H1 (cell line): Measurements from ENCODE around the gene MVK. TPM values are rescaled to one million over a fixed set of nuclear protein-coding genes. Genes with fewer than 3 reads are reported as not detected.

Experiments used
- CTCF ChIA-PET: fragments of 300-600 bp; sonication (Branson Sonifier 250); formaldehyde crosslinking; loops from one replicate; lab custom pipeline; 2021; ENCODE audit not compliant: partially characterized antibody; lab: Charles Lee
- POLR2A ChIA-PET: fragments of 300-600 bp; sonication (Branson Sonifier 250); formaldehyde crosslinking; loops from one replicate; lab custom pipeline; 2021; ENCODE audit warnings: inconsistent platforms; ENCODE audit not compliant: partially characterized antibody; lab: Charles Lee
- DNase-seq, 2 experiments: peaks; one replicate each; pipeline versions ENCODE4 v3.0.0 to v3.0.0-alpha.2; 2010 to 2022; ENCODE audit warnings: low spot score in 2 of 2, low read depth in 1 of 2, mixed read lengths in 1 of 2
- FAIRE-seq: peaks from 2 replicates; lab custom pipeline; 2011; peaks lifted over from hg19 to GRCh38; lab: Jason Lieb, UNC
- H2AFZ ChIP-seq: 2 replicates; pipeline ENCODE4 v1.8.1; 2012; ENCODE audit warnings: low read length, inconsistent platforms
- H2AK5ac ChIP-seq: 2 replicates; pipeline ENCODE4 v1.6.1; 2013; ENCODE audit warnings: low read depth, low read length
- H2BK120ac ChIP-seq: replicated peaks from 2 replicates; pipeline ENCODE3; 2013; ENCODE audit warnings: low read depth, low read length, inconsistent platforms
- H2BK12ac ChIP-seq: 2 replicates; pipeline ENCODE4 v1.6.1; 2013; ENCODE audit warnings: low read depth, low read length
- H2BK15ac ChIP-seq: 2 replicates; pipeline ENCODE4 v1.6.1; 2013; ENCODE audit warnings: low read length
- H2BK20ac ChIP-seq: 2 replicates; pipeline ENCODE4 v1.6.1; 2013; ENCODE audit warnings: low read length
- H2BK5ac ChIP-seq: 2 replicates; pipeline ENCODE4 v1.6.1; 2013; ENCODE audit warnings: low read depth, low read length
- H3K14ac ChIP-seq: 2 replicates; pipeline ENCODE4 v1.6.1; 2013; ENCODE audit warnings: inconsistent platforms; ENCODE audit not compliant: insufficient read length
- H3K18ac ChIP-seq: 2 replicates; pipeline ENCODE4 v1.6.1; 2013; ENCODE audit warnings: low read length; ENCODE audit errors: extremely low read depth
- H3K23ac ChIP-seq: 2 replicates; pipeline ENCODE4 v1.6.1; 2013; ENCODE audit warnings: inconsistent platforms; ENCODE audit not compliant: insufficient read length
- H3K23me2 ChIP-seq: 2 replicates; pipeline ENCODE4 v1.6.1; 2013; ENCODE audit warnings: low read depth, low read length
- H3K27ac ChIP-seq: 2 replicates; pipeline ENCODE4 v1.6.1; 2011; ENCODE audit warnings: low read depth, low read length, inconsistent platforms
- H3K27me3 ChIP-seq, 4 experiments: replicated peaks in 1 of 4; 1 replicate in 1 of 4; 2 replicates in 3 of 4; pipeline versions ENCODE4 v1.6.1 to v1.8.1; 2011 to 2013; ENCODE audit warnings: low read length in 3 of 4, mild to moderate bottlenecking in 3 of 4, inconsistent platforms in 2 of 4, mixed read lengths in 2 of 4, moderate library complexity in 1 of 4; ENCODE audit not compliant: control insufficient read depth in 3 of 4, insufficient read depth in 3 of 4; ENCODE audit errors: extremely low read depth in 1 of 4
- H3K36me3 ChIP-seq, 4 experiments: 2 replicates each; pipeline versions ENCODE4 v1.6.1 to v1.8.1; 2011 to 2013; ENCODE audit warnings: mild to moderate bottlenecking in 4 of 4, low read length in 3 of 4, moderate library complexity in 2 of 4, control low read depth in 1 of 4, inconsistent platforms in 1 of 4; ENCODE audit not compliant: insufficient read depth in 4 of 4, control insufficient read depth in 2 of 4
- H3K4ac ChIP-seq: replicated peaks from 2 replicates; pipeline ENCODE3; 2013; ENCODE audit warnings: low read length, low read depth, mixed read lengths, inconsistent platforms; ENCODE audit not compliant: insufficient read length
- H3K4me1 ChIP-seq, 4 experiments: replicated peaks in 1 of 4; 1 replicate in 1 of 4; 2 replicates in 3 of 4; pipeline versions ENCODE4 v1.6.1 to v1.8.1; 2011 to 2013; ENCODE audit warnings: low read length in 3 of 4, inconsistent platforms in 2 of 4, mixed read lengths in 1 of 4; ENCODE audit not compliant: insufficient read depth in 4 of 4, control insufficient read depth in 3 of 4
- H3K4me2 ChIP-seq, 2 experiments: 2 replicates each; pipeline versions ENCODE4 v1.6.1 to v1.8.1; 2011 to 2013; ENCODE audit warnings: low read depth in 2 of 2, low read length in 2 of 2, control low read depth in 1 of 2, inconsistent platforms in 1 of 2, mild to moderate bottlenecking in 1 of 2; ENCODE audit not compliant: insufficient read depth in 1 of 2
- H3K4me3 ChIP-seq, 4 experiments: fragments of 200-600, 300-600 bp in 1 of 4; sonication (generic), shearing (Covaris generic), sonication (Bioruptor Twin) in 1 of 4; 2 replicates each; pipeline versions ENCODE4 v1.5.1 to v1.8.1; 2011 to 2016; ENCODE audit warnings: low read length in 4 of 4, low read depth in 3 of 4, control low read depth in 2 of 4, inconsistent platforms in 2 of 4, mild to moderate bottlenecking in 2 of 4, mixed read lengths in 1 of 4, moderate library complexity in 1 of 4; ENCODE audit not compliant: insufficient read depth in 2 of 4; ENCODE audit errors: extremely low read depth in 1 of 4
- H3K56ac ChIP-seq: replicated peaks from 2 replicates; pipeline ENCODE3; 2013; ENCODE audit warnings: low read depth, mild to moderate bottlenecking, mixed read lengths, low read length, inconsistent platforms; ENCODE audit not compliant: insufficient read length
- H3K79me1 ChIP-seq: 2 replicates; pipeline ENCODE4 v1.6.1; 2013; ENCODE audit warnings: low read depth, low read length, control low read depth
- H3K79me2 ChIP-seq, 2 experiments: 2 replicates each; pipeline versions ENCODE4 v1.6.1 to v1.8.1; 2012 to 2013; ENCODE audit warnings: low read length in 2 of 2, mild to moderate bottlenecking in 2 of 2, inconsistent platforms in 1 of 2; ENCODE audit not compliant: insufficient read depth in 2 of 2, control insufficient read depth in 1 of 2
- H3K9ac ChIP-seq, 4 experiments: replicated peaks in 1 of 4; 1 replicate in 1 of 4; 2 replicates in 3 of 4; pipeline versions ENCODE4 v1.6.1 to v1.8.1; 2011 to 2013; ENCODE audit warnings: low read depth in 3 of 4, low read length in 3 of 4, control low read depth in 2 of 4, mild to moderate bottlenecking in 2 of 4, moderate library complexity in 2 of 4, inconsistent platforms in 1 of 4; ENCODE audit errors: extremely low read depth in 1 of 4
- H3K9me3 ChIP-seq, 2 experiments: 2 replicates each; pipeline versions ENCODE4 v1.6.1 to v1.8.1; 2012 to 2013; ENCODE audit warnings: mild to moderate bottlenecking in 2 of 2, moderate library complexity in 2 of 2, control low read depth in 1 of 2, inconsistent platforms in 1 of 2, low read depth in 1 of 2, low read length in 1 of 2, mixed read lengths in 1 of 2; ENCODE audit not compliant: insufficient read depth in 2 of 2
- H4K20me1 ChIP-seq, 2 experiments: replicated peaks in 1 of 2; 2 replicates each; pipeline versions ENCODE3 to v1.8.1; 2011 to 2013; ENCODE audit warnings: inconsistent platforms in 2 of 2, low read length in 2 of 2, mild to moderate bottlenecking in 1 of 2; ENCODE audit not compliant: insufficient read depth in 2 of 2, control insufficient read depth in 1 of 2
- H4K5ac ChIP-seq: 2 replicates; pipeline ENCODE4 v1.6.1; 2013; ENCODE audit warnings: low read length, low read depth, mixed read lengths, inconsistent platforms; ENCODE audit not compliant: insufficient read length
- H4K8ac ChIP-seq: 2 replicates; pipeline ENCODE4 v1.8.0; 2013; ENCODE audit warnings: mild to moderate bottlenecking, moderate library complexity, low read length, inconsistent platforms; ENCODE audit not compliant: insufficient read depth; ENCODE audit errors: extremely low read depth
- H4K91ac ChIP-seq: replicated peaks from 2 replicates; pipeline ENCODE3; 2013; ENCODE audit warnings: low read length, mixed read lengths, inconsistent platforms; ENCODE audit not compliant: insufficient read length
- HDAC2 ChIP-seq, 2 experiments: fragments of 300-600 bp in 1 of 2; sonication (generic) in 1 of 2; IDR thresholded peaks; 2 replicates each; pipeline ENCODE4 v1.6.1; 2011 to 2012; ENCODE audit warnings: low read depth in 2 of 2, low read length in 2 of 2, mild to moderate bottlenecking in 2 of 2, moderate library complexity in 2 of 2, borderline replicate concordance in 1 of 2, inconsistent platforms in 1 of 2
- HDAC6 ChIP-seq: IDR thresholded peaks from one replicate; pipeline ENCODE4 v1.7.1; 2012; ENCODE audit warnings: low read depth, mild to moderate bottlenecking, inconsistent platforms, low read length, moderate library complexity
- JUND ChIP-seq: IDR thresholded peaks from 2 replicates; pipeline ENCODE4 v1.6.1; 2011; ENCODE audit warnings: mild to moderate bottlenecking, improper control_type of control experiment, low read length
- KDM5A ChIP-seq: fragments of 200-600 bp; IDR thresholded peaks from 2 replicates; pipeline ENCODE4 v1.7.1; 2012; ENCODE audit warnings: mild to moderate bottlenecking, low read length, inconsistent platforms, mixed read lengths
- SIN3A ChIP-seq, 2 experiments: IDR thresholded peaks in 1 of 2; conservative IDR thresholded peaks in 1 of 2; 2 replicates each; pipeline ENCODE4 v1.6.1; 2011 to 2012; ENCODE audit warnings: low read length in 2 of 2, improper control_type of control experiment in 1 of 2, low read depth in 1 of 2, mild to moderate bottlenecking in 1 of 2
- WGBS, 2 experiments: shearing (Covaris generic) in 1 of 2; methylation state at CpG; one replicate each; pipeline versions ENCODE4 v1.1.6 to v1.1.7; 2013 to 2015; ENCODE audit warnings: low lambda C conversion rate in 2 of 2, mixed read lengths in 2 of 2, inconsistent platforms in 1 of 2, low coverage in 1 of 2, missing lambda C conversion rate in 1 of 2; ENCODE audit not compliant: insufficient replicate concordance in 2 of 2, insufficient coverage in 1 of 2, insufficient read length in 1 of 2; ENCODE audit errors: extremely low coverage in 1 of 2, missing lambda C conversion rate in 1 of 2; 5-methylcytosine and 5-hydroxymethylcytosine counted together
- polyA plus RNA-seq, 7 experiments: library from polyadenylated mRNA; depleted of rRNA in 3 of 7; stranded (reverse) in 5 of 7; unstranded in 2 of 7; fragments of >200 nt in 5 of 7; fragments of 200-250 nt in 2 of 7; gene quantifications; 1 replicate in 5 of 7; 2 replicates in 1 of 7; 4 replicates in 1 of 7; pipeline versions ENCODE4 v1.2.1 to v1.2.3, GENCODE V29; 2011 to 2013; ENCODE audit warnings: missing spikeins in 2 of 7, mixed read lengths in 2 of 7
- total RNA-seq: library from RNA; stranded (reverse); fragmentation: NEBNext Ultra II Directional; extraction: Animal tissue kit (Norgen Biotek cat#: 25700); gene quantifications from 2 replicates; pipeline ENCODE4 v1.2.1, GENCODE V29; 2021
- TF ChIP-seq, protein P1 (sequence below), 3 experiments: IDR thresholded peaks; 1 replicate in 2 of 3; 2 replicates in 1 of 3; pipeline versions ENCODE4 v1.5.1 to v1.6.1; 2011; ENCODE audit warnings: low read length in 3 of 3, mild to moderate bottlenecking in 3 of 3, inconsistent platforms in 2 of 3, low read depth in 1 of 3, moderate library complexity in 1 of 3; ENCODE audit not compliant: insufficient read depth in 1 of 3; ENCODE audit errors: control extremely low read depth in 1 of 3
- TF ChIP-seq, protein P2 (sequence below): IDR thresholded peaks from 2 replicates; pipeline ENCODE4 v1.6.1; 2011; ENCODE audit warnings: low read length, improper control_type of control experiment
- TF ChIP-seq, protein P3 (sequence below): IDR thresholded peaks from 2 replicates; pipeline ENCODE4 v1.6.1; 2012; ENCODE audit warnings: low read length, inconsistent platforms

MVK gene
- total and polyA plus RNA-seq, 2 of the 8 experiments (the other 6 are each of a cell fraction or from before 2014, with no cell fraction given): 15.7 to 20.9 TPM

DNA sequence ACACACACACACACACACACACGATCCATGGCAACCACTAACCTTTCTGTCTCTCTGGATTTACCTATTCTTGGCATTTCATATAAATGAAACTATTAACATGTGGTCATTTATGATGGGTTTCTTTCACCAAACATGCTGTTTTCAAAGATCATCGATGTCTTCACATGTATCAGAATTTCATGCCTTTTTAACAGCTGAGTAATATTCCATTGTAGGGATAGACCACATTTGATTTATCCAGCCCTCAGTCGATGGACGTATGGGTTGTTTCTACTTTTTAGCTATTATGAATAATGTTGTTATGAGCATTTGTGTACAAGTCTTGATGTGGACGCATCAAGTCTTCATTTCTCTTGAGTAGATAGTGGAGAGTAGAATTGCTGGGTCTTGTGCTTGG lies 56.5 kb downstream of the MVK start:
- ChIA-PET CTCF (interaction anchor here (1.8 kb wide), 1 partner anchor 33 kb away, joined by 7 read pairs; no protein-coding TSS in a partner anchor), POLR2A (no interaction called here)
- Histone ChIP-seq H4K8ac (no peak overlapping the region), H2AFZ (no peak overlapping the region), H2BK120ac (no peak overlapping the region), H2AK5ac (no peak overlapping the region), H3K18ac (no peak overlapping the region), H2BK15ac (no peak overlapping the region), H2BK5ac (no peak overlapping the region), H3K9ac (no peak overlapping the region), H3K27me3 (no peaks in the 10 kb centered on the region; a peak in 1 of 7 replicates), H3K14ac (no peak overlapping the region), H3K79me1 (no peaks in the 10 kb centered on the region), H3K79me2 (no peaks in the 10 kb centered on the region), H3K23me2 (peaks cover 12% of the 10 kb centered on the region; the same call in 1 of the 2 replicates), H4K91ac (no peak overlapping the region), H4K5ac (no peak overlapping the region), H4K20me1 (peaks cover 0 to 3% of the 10 kb centered on the region in 2 experiments), H3K27ac (no peak overlapping the region), H3K4me1 (no peaks in the 10 kb centered on the region), H3K4me2 (no peak overlapping the region), H2BK20ac (no peak overlapping the region), H3K56ac (no peak overlapping the region), H3K36me3 (no peaks in the 10 kb centered on the region), H3K23ac (no peak overlapping the region), H3K4ac (no peak overlapping the region), H3K9me3 (no peaks in the 10 kb centered on the region), H2BK12ac (no peak overlapping the region), H3K4me3 (no peak overlapping the region)
- DNase-seq: no peak
- 94% methylated on average over 5 of the region's 5 CpGs; no CpG with 5 or more reads in 1 of the 2 experiments for WGBS, 2 experiments
- FAIRE-seq: no peak
- TF ChIP-seq, protein P1, sequence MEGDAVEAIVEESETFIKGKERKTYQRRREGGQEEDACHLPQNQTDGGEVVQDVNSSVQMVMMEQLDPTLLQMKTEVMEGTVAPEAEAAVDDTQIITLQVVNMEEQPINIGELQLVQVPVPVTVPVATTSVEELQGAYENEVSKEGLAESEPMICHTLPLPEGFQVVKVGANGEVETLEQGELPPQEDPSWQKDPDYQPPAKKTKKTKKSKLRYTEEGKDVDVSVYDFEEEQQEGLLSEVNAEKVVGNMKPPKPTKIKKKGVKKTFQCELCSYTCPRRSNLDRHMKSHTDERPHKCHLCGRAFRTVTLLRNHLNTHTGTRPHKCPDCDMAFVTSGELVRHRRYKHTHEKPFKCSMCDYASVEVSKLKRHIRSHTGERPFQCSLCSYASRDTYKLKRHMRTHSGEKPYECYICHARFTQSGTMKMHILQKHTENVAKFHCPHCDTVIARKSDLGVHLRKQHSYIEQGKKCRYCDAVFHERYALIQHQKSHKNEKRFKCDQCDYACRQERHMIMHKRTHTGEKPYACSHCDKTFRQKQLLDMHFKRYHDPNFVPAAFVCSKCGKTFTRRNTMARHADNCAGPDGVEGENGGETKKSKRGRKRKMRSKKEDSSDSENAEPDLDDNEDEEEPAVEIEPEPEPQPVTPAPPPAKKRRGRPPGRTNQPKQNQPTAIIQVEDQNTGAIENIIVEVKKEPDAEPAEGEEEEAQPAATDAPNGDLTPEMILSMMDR (IDR thresholded peaks at IDR 0.05; ENCODE audit: control extremely low read depth in 1 of 3, insufficient read depth in 1 of 3, low read depth in 1 of 3, low read length in 3 of 3): no peak
- TF ChIP-seq HDAC6 (no peak), HDAC2 (IDR thresholded peaks at IDR 0.05; ENCODE audit: borderline replicate concordance in 1 of 2, low read depth in 2 of 2, low read length in 2 of 2) (no peak), SIN3A (conservative IDR thresholded peaks at IDR 0.05 in 1 of 2, IDR thresholded peaks at IDR 0.05 in 1 of 2; ENCODE audit: low read depth in 1 of 2, low read length in 2 of 2) (no peak), KDM5A (no peak), JUND (no peak)
- TF ChIP-seq, protein P2, sequence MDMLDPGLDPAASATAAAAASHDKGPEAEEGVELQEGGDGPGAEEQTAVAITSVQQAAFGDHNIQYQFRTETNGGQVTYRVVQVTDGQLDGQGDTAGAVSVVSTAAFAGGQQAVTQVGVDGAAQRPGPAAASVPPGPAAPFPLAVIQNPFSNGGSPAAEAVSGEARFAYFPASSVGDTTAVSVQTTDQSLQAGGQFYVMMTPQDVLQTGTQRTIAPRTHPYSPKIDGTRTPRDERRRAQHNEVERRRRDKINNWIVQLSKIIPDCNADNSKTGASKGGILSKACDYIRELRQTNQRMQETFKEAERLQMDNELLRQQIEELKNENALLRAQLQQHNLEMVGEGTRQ: no peak
- TF ChIP-seq, protein P3, sequence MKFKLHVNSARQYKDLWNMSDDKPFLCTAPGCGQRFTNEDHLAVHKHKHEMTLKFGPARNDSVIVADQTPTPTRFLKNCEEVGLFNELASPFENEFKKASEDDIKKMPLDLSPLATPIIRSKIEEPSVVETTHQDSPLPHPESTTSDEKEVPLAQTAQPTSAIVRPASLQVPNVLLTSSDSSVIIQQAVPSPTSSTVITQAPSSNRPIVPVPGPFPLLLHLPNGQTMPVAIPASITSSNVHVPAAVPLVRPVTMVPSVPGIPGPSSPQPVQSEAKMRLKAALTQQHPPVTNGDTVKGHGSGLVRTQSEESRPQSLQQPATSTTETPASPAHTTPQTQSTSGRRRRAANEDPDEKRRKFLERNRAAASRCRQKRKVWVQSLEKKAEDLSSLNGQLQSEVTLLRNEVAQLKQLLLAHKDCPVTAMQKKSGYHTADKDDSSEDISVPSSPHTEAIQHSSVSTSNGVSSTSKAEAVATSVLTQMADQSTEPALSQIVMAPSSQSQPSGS: no peak
